ENCODE data around the gene ACAP2.

Gene ACAP2

DNA sequence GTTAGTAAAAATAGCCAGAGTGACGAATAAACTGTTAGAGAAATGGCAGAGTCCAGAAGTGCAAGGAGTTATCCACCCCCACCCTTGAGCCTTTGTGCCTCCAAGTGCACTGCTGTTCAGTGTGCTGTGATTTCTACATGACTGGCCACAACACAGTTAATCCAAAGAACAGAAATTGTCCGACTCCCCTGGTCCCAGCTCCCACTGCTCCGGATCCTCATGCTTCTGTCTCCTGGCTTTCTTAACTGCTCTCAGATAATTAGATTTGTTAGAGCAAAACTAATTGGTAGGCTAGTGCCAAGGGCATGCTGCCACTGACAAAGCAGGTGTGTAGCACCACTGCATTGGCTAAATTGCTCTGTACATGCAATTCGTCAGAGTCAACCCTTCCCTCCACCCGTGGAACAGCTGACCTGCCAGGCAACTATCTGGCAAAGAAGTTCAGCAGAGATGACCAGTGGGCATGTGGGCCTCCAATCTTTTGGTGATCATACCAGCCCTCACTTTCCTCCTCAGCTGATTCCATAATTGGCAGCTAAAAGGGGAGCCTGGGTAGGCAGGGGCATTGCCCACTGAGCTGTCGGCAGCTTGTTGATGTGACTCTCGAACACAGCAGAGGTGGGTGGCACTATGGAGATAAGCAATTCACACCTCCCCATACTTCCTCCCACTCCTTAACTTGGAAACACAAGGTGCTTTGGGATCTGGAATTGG lies 18.9 kb upstream of the ACAP2 start:
- no peak for DNase-seq
- Histone ChIP-seq H3K4me3 (ENCODE audit: insufficient read depth, low read depth, low read length, poor library complexity, severe bottlenecking) (no peak overlapping the region), H3K36me3 (ENCODE audit: control insufficient read depth, insufficient read depth, low read length) (no peaks in the 10 kb centered on the region), H3K4me1 (ENCODE audit: control insufficient read depth, insufficient read depth, low read length, poor library complexity, severe bottlenecking) (peaks cover 6% of the 10 kb centered on the region), H3K27me3 (replicated peaks; ENCODE audit: control insufficient read depth, insufficient read depth, low read length, poor library complexity, severe bottlenecking) (no peaks in the 10 kb centered on the region), H3K27ac (ENCODE audit: insufficient read depth, low read length, poor library complexity, severe bottlenecking) (no peak overlapping the region), H3K9me3 (ENCODE audit: control insufficient read depth, low read length) (no peaks in the 10 kb centered on the region)

DNA sequence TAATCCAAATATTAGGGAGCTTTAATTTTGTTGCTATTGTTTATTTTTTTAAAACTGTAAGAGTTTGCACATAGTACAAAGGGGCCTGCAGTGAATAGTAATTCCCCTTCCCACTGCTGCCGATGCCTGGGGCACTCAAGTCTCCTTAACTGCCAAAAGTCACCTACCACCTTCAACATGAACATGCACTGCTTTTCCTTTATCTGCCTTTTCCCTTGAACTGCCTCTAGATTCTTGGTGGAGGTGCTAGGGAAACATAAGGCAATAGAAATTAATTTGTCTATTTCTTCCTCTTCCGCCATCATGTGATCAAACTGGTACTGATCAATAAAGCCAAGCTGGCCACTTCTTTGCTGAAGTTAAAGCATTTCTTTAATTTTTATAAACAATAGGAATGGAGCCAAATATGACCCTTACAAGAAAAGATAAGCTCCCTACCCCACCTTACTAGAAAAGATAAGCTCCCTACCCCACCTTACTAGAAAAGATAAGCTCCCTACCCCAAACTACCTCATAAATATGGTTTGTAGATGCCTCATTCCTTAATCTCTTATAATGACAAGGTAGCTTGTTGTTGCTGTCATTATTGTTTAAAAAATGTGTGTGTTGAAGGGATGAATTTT lies 17.4 kb upstream of the ACAP2 start:
- Histone ChIP-seq H3K9me3 (ENCODE audit: control insufficient read depth, low read length) (no peaks in the 10 kb centered on the region), H3K36me3 (ENCODE audit: control insufficient read depth, insufficient read depth, low read length) (no peaks in the 10 kb centered on the region), H3K4me1 (ENCODE audit: control insufficient read depth, insufficient read depth, low read length, poor library complexity, severe bottlenecking) (peaks cover 6% of the 10 kb centered on the region), H3K27me3 (replicated peaks; ENCODE audit: control insufficient read depth, insufficient read depth, low read length, poor library complexity, severe bottlenecking) (no peaks in the 10 kb centered on the region), H3K27ac (ENCODE audit: insufficient read depth, low read length, poor library complexity, severe bottlenecking) (no peak overlapping the region), H3K4me3 (ENCODE audit: insufficient read depth, low read depth, low read length, poor library complexity, severe bottlenecking) (no peak overlapping the region)
- DNase-seq: no peak

GRCh38 chr3:195458316-195458717 lies 15.5 kb upstream of the ACAP2 start:
- no peaks in the 10 kb centered on the region for H3K9me3 ChIP-seq (ENCODE audit: control insufficient read depth, low read length)

GRCh38 chr3:195455789-195456188 lies 13.0 kb upstream of the ACAP2 start:
- H3K27ac ChIP-seq (ENCODE audit: insufficient read depth, low read length, poor library complexity, severe bottlenecking): no peak overlapping the region
- H3K27me3 ChIP-seq (replicated peaks; ENCODE audit: control insufficient read depth, insufficient read depth, low read length, poor library complexity, severe bottlenecking): no peaks in the 10 kb centered on the region
- DNase-seq: no peak
- H3K4me3 ChIP-seq (ENCODE audit: insufficient read depth, low read depth, low read length, poor library complexity, severe bottlenecking): no peak overlapping the region
- peaks cover 6% of the 10 kb centered on the region for H3K4me1 ChIP-seq (ENCODE audit: control insufficient read depth, insufficient read depth, low read length, poor library complexity, severe bottlenecking)
- no peaks in the 10 kb centered on the region for H3K9me3 ChIP-seq (ENCODE audit: control insufficient read depth, low read length)
- H3K36me3 ChIP-seq (ENCODE audit: control insufficient read depth, insufficient read depth, low read length): no peaks in the 10 kb centered on the region

More at GRCh38 chr3:195458316-195458717, 15.5 kb upstream of the ACAP2 start:
- Histone ChIP-seq H3K4me1 (ENCODE audit: control insufficient read depth, insufficient read depth, low read length, poor library complexity, severe bottlenecking) (peaks cover 6% of the 10 kb centered on the region), H3K4me3 (ENCODE audit: insufficient read depth, low read depth, low read length, poor library complexity, severe bottlenecking) (no peak overlapping the region), H3K36me3 (ENCODE audit: control insufficient read depth, insufficient read depth, low read length) (no peaks in the 10 kb centered on the region), H3K27ac (ENCODE audit: insufficient read depth, low read length, poor library complexity, severe bottlenecking) (no peak overlapping the region), H3K27me3 (replicated peaks; ENCODE audit: control insufficient read depth, insufficient read depth, low read length, poor library complexity, severe bottlenecking) (no peaks in the 10 kb centered on the region)
- DNase-seq: no peak

DNA sequence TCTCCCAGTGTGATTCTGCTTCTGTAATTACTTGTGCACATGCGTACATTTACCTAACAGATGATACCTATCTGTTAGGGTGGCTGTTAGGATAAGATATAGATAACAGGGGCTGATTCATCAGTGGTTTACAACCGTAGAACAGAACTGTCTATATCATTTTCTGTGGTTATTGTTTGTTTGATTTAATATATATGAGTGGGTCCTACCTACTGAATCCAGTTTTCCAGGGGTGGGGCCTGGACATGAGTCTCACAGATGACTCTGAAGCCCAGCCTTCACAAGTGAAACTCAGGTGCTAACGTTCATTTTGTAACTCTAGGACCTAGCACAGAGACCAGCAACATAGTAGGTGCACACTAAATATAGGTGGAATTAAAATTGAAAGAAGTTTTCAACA lies 10.4 kb upstream of the ACAP2 start:
- Histone ChIP-seq H3K27me3 (replicated peaks; ENCODE audit: control insufficient read depth, insufficient read depth, low read length, poor library complexity, severe bottlenecking) (no peaks in the 10 kb centered on the region), H3K4me3 (ENCODE audit: insufficient read depth, low read depth, low read length, poor library complexity, severe bottlenecking) (no peak overlapping the region), H3K27ac (ENCODE audit: insufficient read depth, low read length, poor library complexity, severe bottlenecking) (no peak overlapping the region), H3K9me3 (ENCODE audit: control insufficient read depth, low read length) (no peaks in the 10 kb centered on the region), H3K4me1 (ENCODE audit: control insufficient read depth, insufficient read depth, low read length, poor library complexity, severe bottlenecking) (no peaks in the 10 kb centered on the region), H3K36me3 (ENCODE audit: control insufficient read depth, insufficient read depth, low read length) (no peaks in the 10 kb centered on the region)
- DNase-seq: no peak

DNA sequence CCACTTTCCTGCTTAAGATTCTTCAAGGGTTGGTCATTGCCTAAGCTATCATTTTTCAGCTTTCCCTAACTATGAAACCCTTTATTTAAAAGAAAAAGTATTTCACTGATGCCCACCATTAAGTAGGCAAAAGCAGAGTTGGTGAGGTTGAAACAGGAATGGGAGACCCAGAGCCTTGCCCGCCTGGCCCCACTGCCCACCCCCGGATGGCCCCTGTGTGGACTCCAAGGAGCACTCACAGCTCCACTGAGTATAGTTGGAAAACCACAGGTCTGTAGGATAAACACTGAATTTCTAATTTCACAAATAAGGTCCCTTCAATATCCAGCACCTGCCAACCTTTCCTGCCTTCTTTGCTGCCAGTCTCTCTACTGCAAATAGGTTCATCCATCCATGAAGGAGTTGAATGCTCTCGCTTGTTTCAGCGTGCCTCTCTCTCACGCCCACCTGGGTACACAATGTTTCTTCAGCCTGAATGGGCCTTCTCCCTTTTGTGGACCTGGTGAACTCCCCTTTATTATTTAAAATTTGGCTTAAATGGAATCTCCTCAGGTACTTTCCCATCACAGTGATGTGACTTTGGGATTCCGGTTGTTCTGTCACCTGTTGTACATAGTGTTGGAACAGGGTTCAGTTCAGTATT lies 8.7 kb upstream of the ACAP2 start:
- DNase-seq: no peak
- no peaks in the 10 kb centered on the region for H3K9me3 ChIP-seq (ENCODE audit: control insufficient read depth, low read length)
- H3K27ac ChIP-seq (ENCODE audit: insufficient read depth, low read length, poor library complexity, severe bottlenecking): no peak overlapping the region
- H3K4me1 ChIP-seq (ENCODE audit: control insufficient read depth, insufficient read depth, low read length, poor library complexity, severe bottlenecking): no peaks in the 10 kb centered on the region
- H3K27me3 ChIP-seq (replicated peaks; ENCODE audit: control insufficient read depth, insufficient read depth, low read length, poor library complexity, severe bottlenecking): no peaks in the 10 kb centered on the region
- H3K4me3 ChIP-seq (ENCODE audit: insufficient read depth, low read depth, low read length, poor library complexity, severe bottlenecking): no peak overlapping the region
- H3K36me3 ChIP-seq (ENCODE audit: control insufficient read depth, insufficient read depth, low read length): no peaks in the 10 kb centered on the region

DNA sequence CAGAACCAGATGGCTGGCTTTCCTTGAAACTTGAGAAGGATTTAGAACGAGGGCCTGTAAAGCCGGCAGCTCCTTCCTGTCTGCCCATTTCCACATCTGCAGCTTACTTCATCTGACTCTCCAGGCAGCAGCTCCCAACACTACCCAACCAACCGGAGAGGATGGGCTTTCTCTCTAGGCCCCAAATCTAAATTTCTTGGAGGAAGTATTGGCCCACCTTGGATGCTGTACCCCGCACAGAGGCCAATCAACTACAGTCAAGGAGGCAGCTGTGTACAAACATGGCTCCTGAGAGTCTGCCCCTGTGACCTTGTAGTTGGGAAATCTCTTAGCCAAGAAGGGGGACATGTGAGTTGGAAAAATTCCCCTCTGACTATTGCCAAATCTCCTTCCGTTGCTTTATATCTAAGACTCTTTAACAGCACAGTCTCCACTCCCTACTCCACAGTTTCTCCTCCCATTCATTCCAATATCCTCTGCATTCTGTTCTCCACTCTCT lies 8.0 kb upstream of the ACAP2 start:
- Histone ChIP-seq H3K4me3 (ENCODE audit: insufficient read depth, low read depth, low read length, poor library complexity, severe bottlenecking) (no peak overlapping the region), H3K27ac (ENCODE audit: insufficient read depth, low read length, poor library complexity, severe bottlenecking) (no peak overlapping the region)

DNA sequence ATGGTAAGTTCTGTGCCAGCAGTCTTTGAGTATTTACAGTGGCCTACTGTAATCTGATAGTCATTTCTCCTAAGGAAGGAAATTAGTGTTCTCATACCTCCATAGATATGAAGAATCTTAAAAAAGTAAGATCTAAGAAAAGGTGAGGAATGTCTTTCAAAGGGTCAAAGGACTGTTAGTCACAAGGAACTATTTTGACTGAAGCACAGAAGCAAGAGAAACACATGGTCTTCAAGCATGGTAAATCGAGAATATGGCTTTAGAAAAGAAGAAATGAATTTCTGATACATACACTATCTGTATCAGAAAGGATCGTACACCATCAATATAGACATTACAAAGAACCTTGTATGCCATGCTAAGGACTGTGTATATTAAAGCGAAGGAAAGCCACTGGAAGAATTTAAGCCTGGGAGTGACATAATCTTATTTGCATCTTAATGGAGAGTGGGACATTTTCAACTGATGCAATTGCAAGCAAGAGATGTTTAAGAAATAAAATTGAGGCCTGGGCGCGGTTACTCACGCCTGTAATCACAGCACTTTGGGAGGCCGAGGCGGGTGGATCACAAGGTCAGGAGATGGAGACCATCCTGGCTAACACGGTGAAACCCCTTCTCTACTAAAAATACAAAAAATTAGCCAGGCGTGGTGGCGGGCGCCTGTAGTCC lies 5.5 kb upstream of the ACAP2 start:
- no peaks in the 10 kb centered on the region for H3K36me3 ChIP-seq (ENCODE audit: control insufficient read depth, insufficient read depth, low read length)
- no peak overlapping the region for H3K27ac ChIP-seq (ENCODE audit: insufficient read depth, low read length, poor library complexity, severe bottlenecking)
- H3K4me3 ChIP-seq (ENCODE audit: insufficient read depth, low read depth, low read length, poor library complexity, severe bottlenecking): no peak overlapping the region
- DNase-seq: no peak
- peaks cover 9% of the 10 kb centered on the region for H3K4me1 ChIP-seq (ENCODE audit: control insufficient read depth, insufficient read depth, low read length, poor library complexity, severe bottlenecking)
- no peaks in the 10 kb centered on the region for H3K9me3 ChIP-seq (ENCODE audit: control insufficient read depth, low read length)
- H3K27me3 ChIP-seq (replicated peaks; ENCODE audit: control insufficient read depth, insufficient read depth, low read length, poor library complexity, severe bottlenecking): no peaks in the 10 kb centered on the region

More for the DNA sequence above, 8.0 kb upstream of the ACAP2 start:
- Histone ChIP-seq H3K9me3 (ENCODE audit: control insufficient read depth, low read length) (no peaks in the 10 kb centered on the region), H3K4me1 (ENCODE audit: control insufficient read depth, insufficient read depth, low read length, poor library complexity, severe bottlenecking) (no peaks in the 10 kb centered on the region), H3K36me3 (ENCODE audit: control insufficient read depth, insufficient read depth, low read length) (no peaks in the 10 kb centered on the region), H3K27me3 (replicated peaks; ENCODE audit: control insufficient read depth, insufficient read depth, low read length, poor library complexity, severe bottlenecking) (no peaks in the 10 kb centered on the region)
- no peak for DNase-seq

DNA sequence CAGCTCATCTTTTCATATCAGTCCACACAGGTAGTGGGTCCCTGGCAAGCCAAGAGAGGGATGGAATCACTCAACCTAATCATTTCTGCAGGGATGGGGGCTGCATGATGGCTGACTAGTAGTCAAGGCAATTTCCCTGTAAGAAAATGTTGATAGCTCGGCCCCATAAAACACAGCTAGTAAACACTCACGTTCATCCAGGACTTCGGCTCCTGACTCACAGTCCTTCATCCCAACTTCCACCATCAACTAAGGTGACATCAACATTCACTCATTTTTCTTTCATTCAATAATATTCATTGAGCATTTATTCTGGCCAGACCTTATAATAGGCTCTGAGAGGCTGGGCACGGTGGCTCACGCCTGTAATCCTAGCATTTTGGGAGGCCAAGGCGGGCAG lies 4.4 kb upstream of the ACAP2 start:
- Histone ChIP-seq H3K4me3 (ENCODE audit: insufficient read depth, low read depth, low read length, poor library complexity, severe bottlenecking) (no peak overlapping the region), H3K9me3 (ENCODE audit: control insufficient read depth, low read length) (no peaks in the 10 kb centered on the region), H3K27me3 (replicated peaks; ENCODE audit: control insufficient read depth, insufficient read depth, low read length, poor library complexity, severe bottlenecking) (no peaks in the 10 kb centered on the region), H3K36me3 (ENCODE audit: control insufficient read depth, insufficient read depth, low read length) (no peaks in the 10 kb centered on the region), H3K4me1 (ENCODE audit: control insufficient read depth, insufficient read depth, low read length, poor library complexity, severe bottlenecking) (peaks cover 10% of the 10 kb centered on the region), H3K27ac (ENCODE audit: insufficient read depth, low read length, poor library complexity, severe bottlenecking) (no peak overlapping the region)
- no peak for DNase-seq

All from effector memory CD4-positive, alpha-beta T cell (primary cell).